ENCODE data around the gene U2AF2.

U2AF2 gene

GRCh38 chr19:55656988-55657747 is 2.3 kb downstream of the U2AF2 start:
- DNase-seq (ENCODE audit: low read depth in 2 of 2, low spot score in 1 of 2) = no peak

- no peak for DNase-seq (ENCODE audit: low read depth in 2 of 2, low spot score in 1 of 2)
Measured at GRCh38 chr19:55658846-55659459, 4.1 kb downstream of the U2AF2 start.

- no peak for DNase-seq (ENCODE audit: low read depth in 2 of 2, low spot score in 1 of 2)
Measured at GRCh38 chr19:55659822-55660221, 5.0 kb downstream of the U2AF2 start.

GRCh38 chr19:55660404-55660803 is 5.6 kb downstream of the U2AF2 start:
- DNase-seq (ENCODE audit: low read depth in 2 of 2, low spot score in 1 of 2) = no peak

- DNase-seq (ENCODE audit: low read depth in 2 of 2, low spot score in 1 of 2) = no peak
Measured at GRCh38 chr19:55660991-55661390, 6.2 kb downstream of the U2AF2 start.

- no peak for DNase-seq (ENCODE audit: low read depth in 2 of 2, low spot score in 1 of 2)
Measured at GRCh38 chr19:55661826-55662225, 7.0 kb downstream of the U2AF2 start.

GRCh38 chr19:55663846-55664536 is 9.2 kb downstream of the U2AF2 start:
- no peak for DNase-seq (ENCODE audit: low read depth in 2 of 2, low spot score in 1 of 2)

GRCh38 chr19:55666343-55667005 is 11.6 kb downstream of the U2AF2 start:
- no peak for DNase-seq (ENCODE audit: low read depth in 2 of 2, low spot score in 1 of 2)

- no peak for DNase-seq (ENCODE audit: low read depth in 2 of 2, low spot score in 1 of 2)
Measured at GRCh38 chr19:55667006-55667381, 12.2 kb downstream of the U2AF2 start.

GRCh38 chr19:55667511-55667910 is 12.7 kb downstream of the U2AF2 start:
- no peak for DNase-seq (ENCODE audit: low read depth in 2 of 2, low spot score in 1 of 2)

- no peak for DNase-seq (ENCODE audit: low read depth in 2 of 2, low spot score in 1 of 2)
Measured at GRCh38 chr19:55667958-55668357, 13.1 kb downstream of the U2AF2 start.

- no peak for DNase-seq (ENCODE audit: low read depth in 2 of 2, low spot score in 1 of 2)
Measured at GRCh38 chr19:55668603-55669348, 13.9 kb downstream of the U2AF2 start.

GRCh38 chr19:55669418-55670279 is 14.8 kb downstream of the U2AF2 start:
- DNase-seq (ENCODE audit: low read depth in 2 of 2, low spot score in 1 of 2) = no peak

- no peak for DNase-seq (ENCODE audit: low read depth in 2 of 2, low spot score in 1 of 2)
Measured at GRCh38 chr19:55670280-55671053, 15.6 kb downstream of the U2AF2 start.

GRCh38 chr19:55671054-55671378 is 16.2 kb downstream of the U2AF2 start:
- no peak for DNase-seq (ENCODE audit: low read depth in 2 of 2, low spot score in 1 of 2)

- DNase-seq (ENCODE audit: low read depth in 2 of 2, low spot score in 1 of 2) = no peak
Measured at GRCh38 chr19:55672418-55672817, 17.6 kb downstream of the U2AF2 start.

- DNase-seq (ENCODE audit: low read depth in 2 of 2, low spot score in 1 of 2) = no peak
Measured at GRCh38 chr19:55673465-55673864, 18.6 kb downstream of the U2AF2 start.

- DNase-seq (ENCODE audit: low read depth in 2 of 2, low spot score in 1 of 2) = no peak
Measured at GRCh38 chr19:55673889-55674288, 19.1 kb downstream of the U2AF2 start.

GRCh38 chr19:55674459-55674840 is 19.6 kb downstream of the U2AF2 start:
- no peak for DNase-seq (ENCODE audit: low read depth in 2 of 2, low spot score in 1 of 2)

All from stimulated activated CD8-positive, alpha-beta memory T cell treated with anti-CD3 and anti-CD28 coated beads, Interleukin-4, amount 100 ng/mL, for 4 hours (primary cell).